C1 segment of cervical spinal cord (tissue), 14 donors: Measurements from ENCODE around the gene IFT43.
"Not testable (repeated sequence)": the region's sequence is repeated elsewhere in the genome, so short reads cannot be mapped to it uniquely, and the experiment has no call there.

Source experiments
- DNase-seq, 14 donors: peaks; one replicate each; lab custom pipeline; 2025; lab: John Stamatoyannopoulos, UW

The IFT43 gene

DNA sequence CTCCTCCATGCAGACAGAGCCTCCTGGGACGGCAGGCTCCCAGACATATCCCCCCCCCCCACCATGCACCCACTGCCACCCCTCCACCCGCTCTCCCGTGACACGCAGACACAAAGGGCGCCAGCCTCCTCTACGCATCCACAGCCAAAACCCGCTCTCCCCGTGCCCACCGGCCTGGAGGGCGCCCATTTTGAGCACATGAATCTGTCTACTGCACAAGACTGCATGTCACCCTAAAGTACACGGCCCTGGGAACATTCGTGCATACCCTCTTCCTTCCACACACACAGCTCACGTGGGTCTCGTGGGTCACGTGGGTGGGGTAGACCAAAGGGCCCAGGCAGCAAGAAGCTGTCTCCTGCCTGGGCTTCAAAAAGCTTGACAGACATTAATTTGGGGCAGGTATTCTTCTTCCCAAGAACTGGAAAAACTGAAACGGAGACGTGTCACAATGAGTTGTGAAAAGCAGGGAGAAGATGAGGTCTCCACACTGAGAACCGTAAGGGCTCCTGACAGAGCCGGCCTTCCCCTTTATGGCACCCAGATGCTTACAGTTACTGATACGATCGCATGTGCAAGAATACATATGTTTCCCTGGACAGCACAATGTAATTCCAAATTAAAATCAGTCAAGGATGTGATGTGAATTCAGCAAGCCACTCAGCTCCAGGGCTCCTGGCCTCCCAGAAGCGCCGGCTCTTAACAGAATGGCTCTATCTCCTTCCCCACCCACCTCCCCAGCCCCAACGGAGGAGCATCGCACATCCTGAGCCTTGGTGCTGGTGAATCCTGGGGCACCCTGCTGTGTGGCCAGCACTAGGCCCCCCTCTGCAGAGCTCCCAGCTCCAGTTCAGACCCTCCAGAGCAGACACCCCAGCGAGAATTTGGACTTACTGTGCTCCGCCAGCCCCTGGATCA, 5.7 kb upstream of the IFT43 start:
- peak in 8 of 14 donors; percentile 18 to 65 (median 44) for DNase-seq

DNA sequence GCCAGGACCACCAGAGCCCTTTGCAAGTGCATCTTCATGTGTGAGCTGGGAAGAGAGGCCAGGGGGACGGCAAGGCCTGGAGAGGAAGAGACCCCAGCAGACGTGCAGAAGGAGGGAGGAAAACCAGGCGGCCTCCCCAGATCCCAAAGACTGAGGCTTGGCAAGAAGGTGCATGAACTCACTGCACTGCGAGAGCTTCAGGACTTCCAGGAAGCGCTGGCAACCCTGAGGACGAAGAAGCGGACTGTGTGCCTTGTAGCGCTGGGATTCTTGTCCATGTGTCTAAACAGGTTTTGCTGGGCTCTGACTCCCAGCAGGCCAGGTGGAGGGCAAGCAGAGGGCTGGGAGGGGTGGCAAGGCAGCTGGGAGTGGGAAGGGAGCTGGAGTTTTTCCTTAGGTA, 4.7 kb upstream of the IFT43 start:
- peak in 3 of 14 donors; percentile 18 to 53 (median 39) for DNase-seq

DNA sequence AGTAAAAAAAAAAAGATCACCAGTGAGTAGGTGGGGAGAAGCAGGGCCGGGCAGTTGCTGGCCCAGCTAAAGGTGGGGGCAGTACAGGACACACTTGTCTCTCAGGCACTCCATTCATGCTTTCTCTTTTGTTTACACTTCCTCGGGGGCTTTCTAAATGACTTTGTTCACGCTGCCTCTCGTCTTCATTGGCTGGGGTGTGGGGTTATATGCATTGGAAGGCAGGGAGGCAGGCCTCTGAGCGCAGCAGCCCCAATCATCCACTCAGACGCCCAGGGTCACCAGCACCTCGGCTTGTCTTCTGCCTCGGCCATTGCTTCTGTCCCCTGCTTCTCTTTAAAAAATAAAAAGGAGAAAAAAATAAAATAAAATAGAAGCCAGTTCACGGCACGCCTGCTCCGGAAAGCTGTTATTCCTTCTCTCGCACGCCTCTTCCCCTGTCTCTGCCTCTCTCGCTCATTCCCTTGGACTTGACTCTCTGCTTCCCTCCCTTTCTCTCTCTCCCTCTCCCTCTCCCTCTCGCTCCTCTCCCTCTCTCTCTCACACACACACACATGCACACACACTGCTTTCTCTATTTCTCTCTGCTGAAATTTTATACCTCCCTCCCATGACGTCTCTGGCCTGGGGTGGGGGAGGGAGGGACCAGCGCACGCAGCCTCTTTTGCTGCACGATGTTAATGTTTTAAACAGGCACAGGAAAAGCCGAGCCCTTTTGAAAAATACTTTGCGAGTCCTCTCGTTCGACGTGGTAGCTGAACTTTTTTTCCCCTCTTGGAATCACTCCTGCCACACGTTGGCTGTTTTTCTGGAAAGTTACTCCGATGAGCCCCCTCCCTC, 3.9 kb upstream of the IFT43 start, which contains the start of gene TGFB3:
Gene TGFB3 (minus strand): TSS at position 570 of the 840 bp plus-strand sequence. CDS start 1,102 bp downstream, outside the sequence.
- peak in 12 of 14 donors; percentile 37 to 85 (median 74) for DNase-seq

DNA sequence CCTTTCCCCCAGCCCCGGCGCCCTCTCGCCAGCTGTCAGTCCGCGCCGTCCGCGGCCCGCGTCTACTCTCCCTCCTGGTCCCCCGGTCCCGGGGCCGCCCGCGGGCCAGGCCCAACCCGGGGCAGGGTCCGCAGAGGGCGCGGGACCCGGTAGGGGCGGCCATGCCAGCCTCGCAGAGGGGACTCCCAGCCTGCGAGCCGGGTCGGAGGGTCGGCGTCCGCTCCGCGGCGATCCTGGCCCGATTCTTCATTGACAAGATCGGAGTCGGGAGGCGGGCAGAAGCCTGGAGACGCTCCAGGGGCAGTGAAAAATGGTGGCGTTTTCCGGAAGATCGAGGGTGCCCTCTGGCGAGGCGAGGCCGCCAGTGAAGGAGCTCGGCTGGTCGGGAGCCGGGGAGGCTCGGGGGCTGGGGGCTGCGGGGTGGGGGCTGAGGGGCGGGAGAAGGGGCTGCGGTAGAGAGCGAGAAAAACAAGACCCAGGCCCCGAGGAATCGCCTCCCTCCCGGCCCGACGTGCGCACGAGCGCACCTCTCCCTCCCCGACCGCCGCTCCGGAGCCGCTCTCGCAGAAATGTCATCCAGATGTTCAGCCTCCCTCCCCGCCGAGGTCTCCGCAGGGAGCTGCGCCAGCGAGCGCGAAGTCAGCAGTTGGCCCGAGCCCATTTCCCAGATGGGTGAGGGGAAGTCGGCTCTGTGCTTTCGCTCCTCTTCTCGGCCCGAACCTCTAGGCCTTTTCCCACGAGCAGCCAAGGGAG, 3.1 kb upstream of the IFT43 start:
- DNase-seq, result peak in 13 of 14 donors; percentile 53 to 94 (median 82)

DNA sequence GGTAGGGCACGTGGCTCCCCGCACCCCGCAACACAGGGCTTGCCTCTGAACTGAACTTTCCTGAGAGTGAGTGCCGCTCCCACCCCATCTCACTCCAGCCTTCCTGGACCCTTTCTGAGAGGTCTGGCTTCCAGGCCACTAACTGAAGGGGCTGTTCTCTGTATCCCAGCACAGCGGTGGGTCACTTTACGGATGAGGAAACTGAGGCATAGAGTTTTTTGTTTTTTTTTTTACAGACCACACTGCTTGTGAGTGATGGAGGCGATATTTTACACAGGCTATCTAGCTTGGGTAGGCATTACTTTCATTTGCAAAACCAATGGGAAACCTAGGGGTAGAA, 2.6 kb upstream of the IFT43 start:
- DNase-seq, result no peak

DNA sequence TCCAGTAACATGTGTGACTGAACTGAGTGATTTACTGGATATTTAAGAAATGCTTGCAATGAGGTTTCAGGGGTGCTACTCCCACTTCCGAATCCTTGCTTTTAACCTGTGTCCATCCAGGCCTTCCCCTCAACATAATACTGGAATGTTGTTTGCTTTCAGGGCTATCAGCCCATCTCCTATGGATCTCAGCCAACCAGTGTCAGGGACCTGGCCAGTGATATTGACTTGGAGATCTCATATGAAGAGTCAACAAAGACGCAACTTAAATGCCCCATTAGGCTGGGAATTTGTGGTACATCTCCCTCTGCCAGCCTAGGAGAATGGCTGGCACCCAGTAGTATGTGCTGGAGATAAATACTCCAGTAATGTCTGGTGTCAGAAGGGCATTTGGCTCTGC, 889 bp upstream of the IFT43 start:
- no peak for DNase-seq

DNA sequence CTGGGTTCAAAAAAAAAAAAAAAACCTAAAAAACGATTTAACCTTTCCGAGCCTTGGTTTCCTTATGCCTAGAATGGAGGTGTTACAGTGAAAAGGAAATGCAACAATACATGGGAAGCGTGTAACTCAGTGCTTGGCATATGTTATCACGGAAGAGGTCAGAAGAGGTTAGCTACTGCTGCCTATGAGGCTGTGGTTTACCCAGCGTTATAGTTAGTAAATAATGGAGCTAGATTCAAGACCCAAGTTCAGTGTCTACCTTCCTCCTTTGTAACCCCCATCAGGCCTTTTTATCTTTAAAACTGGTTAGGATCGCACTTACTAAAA, 839 bp downstream of the IFT43 start:
- no peak for DNase-seq

DNA sequence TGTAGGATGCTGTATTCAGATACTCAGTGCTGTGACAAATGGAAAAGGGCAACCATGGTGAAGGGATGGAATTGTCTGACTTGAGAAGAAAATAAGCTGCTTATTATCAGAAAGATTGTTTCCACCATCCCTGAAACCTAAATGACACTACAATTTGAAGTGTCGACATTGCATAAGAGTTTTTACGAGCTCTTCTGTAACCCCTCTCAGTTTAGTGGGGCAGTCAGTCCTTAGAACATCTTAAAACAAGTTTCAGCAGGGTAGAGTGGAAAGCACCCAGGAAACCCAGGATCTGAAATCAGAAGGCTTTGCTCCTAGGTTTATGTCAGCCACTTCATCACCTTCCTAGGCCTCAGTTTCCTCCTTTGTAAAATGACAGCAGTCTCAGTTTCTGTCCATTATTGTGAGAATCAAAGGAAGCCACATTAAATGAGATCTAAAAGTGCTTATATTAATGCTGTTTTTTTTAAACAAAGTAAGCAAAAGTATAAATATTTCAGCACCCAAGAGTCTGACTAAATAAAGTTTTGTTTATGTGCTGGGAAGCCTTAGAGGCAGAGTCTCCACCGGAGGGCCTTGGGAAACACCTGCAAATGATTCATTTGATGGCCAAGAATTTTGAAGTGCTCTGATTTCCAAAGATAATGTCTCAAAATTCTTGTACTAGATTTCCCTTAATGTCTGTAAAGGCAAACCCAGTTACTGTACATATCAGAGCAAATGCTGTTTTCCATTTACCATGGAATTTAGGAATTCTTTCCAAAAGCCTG, 1.8 kb downstream of the IFT43 start:
- DNase-seq, result no peak

DNA sequence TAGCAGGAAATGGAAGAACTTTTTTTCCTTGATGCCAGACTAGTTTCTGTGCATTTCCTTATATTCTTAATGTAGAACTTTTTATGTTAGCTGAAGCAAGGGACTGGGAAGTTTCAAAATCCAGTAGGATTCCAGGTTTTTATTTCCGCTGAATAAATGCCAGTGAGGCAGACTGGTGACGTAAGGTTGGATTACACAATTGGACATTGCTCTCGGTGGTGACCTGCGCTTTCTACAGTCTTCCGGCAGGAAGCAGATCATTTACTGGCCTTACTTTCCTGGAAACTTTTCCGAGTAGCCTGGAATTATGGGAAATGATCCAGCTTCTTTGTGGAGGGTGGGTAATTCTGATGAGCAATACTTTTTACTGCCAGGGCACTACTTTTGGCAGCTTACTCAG, 3.6 kb downstream of the IFT43 start:
- DNase-seq, result peak in 1 of 14 donors; percentile 47

DNA sequence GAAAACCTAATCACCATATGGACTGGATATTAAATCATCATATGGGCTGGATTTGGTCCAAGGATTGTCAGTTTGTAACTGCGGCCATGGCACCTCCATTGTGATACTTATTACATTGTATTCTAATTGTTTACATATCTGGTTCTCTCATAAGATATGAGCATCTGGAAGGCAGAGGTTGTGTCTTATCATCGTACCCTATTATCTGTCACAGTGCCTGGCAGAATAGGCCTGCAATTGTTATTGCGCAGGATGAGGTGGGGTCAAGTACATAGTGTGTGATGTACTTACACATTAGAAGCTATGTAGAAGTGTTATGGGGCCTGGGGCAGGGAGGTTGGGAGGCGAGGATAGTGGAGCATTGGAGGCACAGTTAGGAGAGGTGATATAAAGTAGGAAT, 4.7 kb downstream of the IFT43 start:
- DNase-seq, result no peak

DNA sequence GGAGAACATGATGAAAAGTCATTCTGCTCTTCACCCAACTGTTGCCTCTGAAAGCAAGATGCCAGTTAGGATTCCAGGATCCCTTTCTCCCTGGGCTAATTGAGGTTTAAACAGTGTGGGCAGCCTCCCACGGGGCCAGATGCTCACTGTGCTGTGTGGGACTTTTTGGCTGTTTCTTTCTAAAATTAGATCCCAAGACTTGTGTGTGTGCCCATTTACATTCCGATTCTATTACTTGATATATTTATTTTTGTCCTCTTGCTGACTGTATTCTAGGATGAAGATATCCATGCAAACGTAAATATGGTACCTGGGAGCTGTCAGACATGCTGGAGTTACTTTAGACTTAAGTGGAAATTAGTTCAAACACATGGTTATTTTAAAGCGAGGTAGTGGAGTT, 6.2 kb downstream of the IFT43 start:
- no peak for DNase-seq

DNA sequence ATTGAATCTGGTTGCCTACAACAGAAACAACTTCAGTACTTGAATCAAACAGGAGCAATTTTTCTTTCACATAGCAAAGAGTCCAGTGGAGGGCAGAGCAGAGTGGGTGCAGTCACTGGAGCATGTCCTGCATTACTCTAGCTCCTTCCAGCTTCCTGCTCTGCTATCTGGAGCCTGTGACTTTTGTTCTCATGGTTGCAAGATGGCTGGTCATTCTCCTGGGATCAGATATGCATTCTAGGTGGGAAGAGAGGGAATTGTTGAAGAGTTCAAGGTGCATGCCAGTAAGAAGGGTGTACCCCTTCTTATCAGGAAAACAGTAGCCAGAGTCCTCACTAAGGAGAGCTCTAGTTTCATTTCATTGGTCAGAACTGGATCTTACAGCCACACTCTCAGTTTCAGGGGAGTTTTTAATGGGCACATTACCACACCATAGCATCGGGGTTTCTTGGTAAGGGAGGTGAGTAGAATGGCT, 8.0 kb downstream of the IFT43 start:
- DNase-seq, result no peak

DNA sequence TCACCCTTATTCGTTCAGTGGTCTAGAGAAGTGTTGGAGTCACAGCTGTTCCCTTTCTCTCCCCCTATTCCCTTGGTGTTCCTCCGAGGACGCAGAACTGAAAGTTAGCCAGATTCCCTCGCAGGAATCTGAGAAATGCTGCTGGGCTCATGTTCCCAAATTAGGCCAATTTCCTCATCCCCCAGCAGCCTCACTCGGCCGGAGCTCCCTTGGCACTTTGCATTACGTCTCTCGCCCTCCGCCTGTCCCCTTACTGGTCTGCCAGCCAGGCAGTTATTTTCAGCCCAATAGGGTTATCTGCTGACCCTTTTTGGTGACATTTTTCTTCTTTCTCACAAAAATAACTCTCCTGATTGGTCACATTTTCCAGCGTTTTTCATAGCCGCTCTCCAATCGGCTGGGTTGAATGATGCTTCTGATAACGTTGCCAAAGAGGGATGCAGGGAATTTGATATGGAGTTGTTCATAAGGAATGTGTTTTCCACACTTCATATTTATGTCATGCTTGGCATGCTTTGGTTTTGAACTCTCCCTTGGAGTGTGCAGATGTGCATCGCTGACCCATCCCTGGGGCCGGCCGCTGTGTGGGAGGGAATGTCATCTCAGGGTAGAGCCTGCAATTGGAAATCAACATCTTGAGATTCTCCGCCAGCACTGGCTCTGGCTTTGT, 9.9 kb downstream of the IFT43 start:
- no peak for DNase-seq

DNA sequence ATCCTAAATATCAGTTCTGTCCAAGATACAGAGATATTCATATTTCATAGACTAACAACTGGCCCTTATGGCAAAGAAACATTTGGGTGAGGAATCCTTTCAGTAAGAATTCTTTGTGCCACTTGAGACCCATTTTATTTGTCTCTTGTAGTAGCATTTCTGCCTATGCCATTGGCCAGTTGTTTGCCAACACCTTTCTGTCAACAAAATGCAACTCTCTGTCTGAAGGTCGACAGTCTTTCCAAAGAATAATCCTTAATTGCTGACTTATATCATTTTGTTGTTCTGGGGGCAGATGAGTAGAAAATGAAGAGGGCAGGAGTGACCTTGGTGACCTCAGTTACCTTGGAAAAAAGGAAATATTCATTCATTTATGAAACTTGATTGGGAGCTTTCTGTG, 10.9 kb downstream of the IFT43 start:
- no peak for DNase-seq

DNA sequence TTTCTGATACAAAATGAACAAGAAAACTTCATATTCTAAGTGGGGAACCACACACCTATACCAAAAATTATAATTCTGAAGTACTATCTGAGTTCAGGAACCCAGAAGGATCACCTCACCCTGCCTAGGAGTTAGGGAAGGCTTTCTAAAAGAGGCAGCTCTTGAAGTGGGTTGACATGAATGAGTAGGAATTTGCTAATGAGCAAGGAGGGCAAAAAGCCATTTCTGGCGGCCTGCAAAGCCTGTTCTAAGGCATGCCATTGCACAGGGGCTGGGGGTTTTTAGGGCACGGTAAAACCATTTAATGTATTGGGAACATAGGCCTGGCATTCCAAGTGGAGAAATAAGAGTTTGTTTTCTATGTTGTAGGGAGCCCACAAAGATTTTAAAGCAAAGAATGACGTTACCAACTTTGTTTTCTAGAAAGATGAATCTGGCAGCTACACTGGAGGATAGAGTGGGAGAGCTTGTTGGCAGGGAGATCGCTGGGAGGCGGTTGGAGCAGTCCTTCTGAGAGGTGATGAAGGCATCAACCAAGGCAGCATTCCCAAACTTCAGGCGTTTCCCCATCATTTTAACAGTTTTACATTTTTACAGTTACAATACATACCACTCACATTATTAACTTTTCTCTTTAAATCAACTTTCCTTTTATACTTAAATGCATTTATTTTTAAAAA, 14.1 kb downstream of the IFT43 start:
- no peak for DNase-seq

DNA sequence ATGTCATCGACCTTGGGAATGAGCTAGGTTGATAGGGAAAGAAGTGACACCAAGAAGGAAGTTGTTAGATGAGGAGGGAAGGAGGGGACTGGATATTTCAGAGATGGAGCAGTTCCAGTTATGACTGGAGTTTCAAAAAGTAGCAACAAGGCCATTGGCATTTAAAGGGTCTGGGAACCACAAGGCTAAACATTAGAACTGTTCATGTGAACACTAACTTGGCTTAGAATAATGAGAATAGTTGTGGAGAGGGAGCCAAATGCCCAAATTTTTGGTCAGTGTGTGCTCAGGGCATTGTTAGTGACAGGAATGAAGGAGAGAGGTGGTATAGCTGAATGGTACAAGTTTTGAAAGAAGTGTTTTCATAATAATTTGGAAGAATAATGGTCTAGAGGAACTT, 16.8 kb downstream of the IFT43 start:
- no peak for DNase-seq

DNA sequence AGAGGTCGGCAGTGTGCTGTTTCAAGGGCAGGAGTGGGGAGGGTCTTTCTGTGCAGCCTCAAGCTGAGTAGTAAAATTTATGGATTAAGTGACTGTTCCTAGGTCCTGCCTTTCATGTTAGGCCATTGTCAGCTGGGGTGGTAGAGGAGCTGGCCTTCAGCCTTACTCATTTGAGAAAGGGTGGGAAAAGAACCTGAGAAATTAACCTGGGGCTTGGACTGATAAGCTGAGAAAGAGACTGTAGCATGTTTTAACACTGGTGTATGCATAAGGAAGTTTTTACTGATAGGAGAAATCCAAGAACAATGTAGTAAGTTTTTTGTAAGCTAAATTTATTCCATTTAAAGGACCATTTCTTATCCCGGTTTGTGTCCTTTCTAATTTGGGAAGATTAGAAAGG, 20.7 kb downstream of the IFT43 start:
- no peak for DNase-seq

DNA sequence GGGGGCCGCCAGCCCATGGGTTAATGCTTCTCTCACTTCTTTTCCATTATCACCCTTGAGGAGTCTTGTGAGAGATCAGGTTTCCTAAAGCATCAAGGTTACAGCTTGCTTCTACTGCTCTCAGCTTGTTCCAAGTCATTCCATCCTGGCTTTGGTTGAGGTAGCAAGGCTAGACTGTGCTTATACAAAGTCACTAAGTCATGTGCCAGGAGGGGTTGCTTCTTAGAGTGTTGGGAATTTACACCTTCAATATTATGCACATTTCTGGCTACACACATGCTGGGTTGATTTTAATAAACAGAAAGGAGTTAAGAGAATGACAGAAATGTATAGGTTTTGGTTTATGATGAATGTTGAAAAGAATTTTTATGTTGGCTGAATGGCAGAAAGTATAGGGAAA, 21.8 kb downstream of the IFT43 start:
- no peak for DNase-seq

DNA sequence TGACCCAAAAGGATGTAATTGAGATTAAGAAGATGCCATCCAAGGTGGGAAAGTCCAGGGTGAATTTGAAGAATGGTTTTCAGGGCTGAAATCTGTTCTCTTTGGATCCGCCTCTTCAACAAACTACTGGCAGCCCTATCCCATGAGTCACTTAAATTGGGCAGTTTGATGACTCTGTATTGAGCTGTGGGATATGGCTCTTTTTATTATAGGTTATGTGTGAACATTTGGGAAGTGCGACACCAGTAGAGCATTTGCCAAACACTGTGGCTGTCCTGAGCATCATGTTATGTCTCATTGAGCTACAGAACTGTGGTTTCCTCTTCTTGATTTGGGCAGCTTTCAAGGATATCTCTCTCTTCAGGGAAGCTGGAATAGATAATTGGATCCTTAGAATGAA, 22.3 kb downstream of the IFT43 start:
- no peak for DNase-seq

DNA sequence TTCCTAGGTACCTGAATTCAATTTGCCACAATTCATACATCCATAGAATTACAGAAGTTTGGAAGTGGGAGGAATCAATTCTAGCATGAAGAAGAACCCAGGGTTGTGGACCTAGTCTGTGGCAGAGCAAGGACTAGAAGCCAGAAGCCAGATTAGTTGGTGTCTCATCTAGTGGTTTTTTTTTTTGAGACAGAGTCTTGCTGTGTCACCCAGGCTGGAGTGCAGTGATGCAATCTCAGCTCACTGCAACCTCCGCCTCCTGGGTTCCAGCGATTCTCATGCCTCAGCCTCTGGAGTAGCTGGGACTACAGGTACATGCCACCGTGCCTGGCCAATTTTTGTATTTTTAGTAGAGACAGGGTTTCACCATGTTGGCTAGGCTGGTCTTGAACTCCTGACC, 24.1 kb downstream of the IFT43 start:
- not testable (repeated sequence) for DNase-seq
